Measurements from ENCODE around the gene SERPINB5. TPM values are rescaled to one million over a fixed set of nuclear protein-coding genes. Genes with fewer than 3 reads are reported as not detected.

SERPINB5 gene, protein sequence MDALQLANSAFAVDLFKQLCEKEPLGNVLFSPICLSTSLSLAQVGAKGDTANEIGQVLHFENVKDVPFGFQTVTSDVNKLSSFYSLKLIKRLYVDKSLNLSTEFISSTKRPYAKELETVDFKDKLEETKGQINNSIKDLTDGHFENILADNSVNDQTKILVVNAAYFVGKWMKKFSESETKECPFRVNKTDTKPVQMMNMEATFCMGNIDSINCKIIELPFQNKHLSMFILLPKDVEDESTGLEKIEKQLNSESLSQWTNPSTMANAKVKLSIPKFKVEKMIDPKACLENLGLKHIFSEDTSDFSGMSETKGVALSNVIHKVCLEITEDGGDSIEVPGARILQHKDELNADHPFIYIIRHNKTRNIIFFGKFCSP
- total RNA-seq, result 1 to 10 TPM; 4.8 to 6.1 TPM

- DNase-seq, result peak; percentile 89
- Histone ChIP-seq H3K27me3 (no peaks in the 10 kb centered on the region), H3K36me3 (no peaks in the 10 kb centered on the region), H3K9me3 (no peaks in the 10 kb centered on the region), H3K27ac (no peak within 1 kb of the TSS), H3K4me3 (no peak within 1 kb of the TSS), H3K9ac (ENCODE audit: low read depth in 2 of 2, low read length in 2 of 2) (no peak within 1 kb of the TSS), H3K4me1 (no peaks in the 10 kb centered on the region)
- intact Hi-C loops (cut with DNase I), result no loop called here
- TF ChIP-seq, protein P1, sequence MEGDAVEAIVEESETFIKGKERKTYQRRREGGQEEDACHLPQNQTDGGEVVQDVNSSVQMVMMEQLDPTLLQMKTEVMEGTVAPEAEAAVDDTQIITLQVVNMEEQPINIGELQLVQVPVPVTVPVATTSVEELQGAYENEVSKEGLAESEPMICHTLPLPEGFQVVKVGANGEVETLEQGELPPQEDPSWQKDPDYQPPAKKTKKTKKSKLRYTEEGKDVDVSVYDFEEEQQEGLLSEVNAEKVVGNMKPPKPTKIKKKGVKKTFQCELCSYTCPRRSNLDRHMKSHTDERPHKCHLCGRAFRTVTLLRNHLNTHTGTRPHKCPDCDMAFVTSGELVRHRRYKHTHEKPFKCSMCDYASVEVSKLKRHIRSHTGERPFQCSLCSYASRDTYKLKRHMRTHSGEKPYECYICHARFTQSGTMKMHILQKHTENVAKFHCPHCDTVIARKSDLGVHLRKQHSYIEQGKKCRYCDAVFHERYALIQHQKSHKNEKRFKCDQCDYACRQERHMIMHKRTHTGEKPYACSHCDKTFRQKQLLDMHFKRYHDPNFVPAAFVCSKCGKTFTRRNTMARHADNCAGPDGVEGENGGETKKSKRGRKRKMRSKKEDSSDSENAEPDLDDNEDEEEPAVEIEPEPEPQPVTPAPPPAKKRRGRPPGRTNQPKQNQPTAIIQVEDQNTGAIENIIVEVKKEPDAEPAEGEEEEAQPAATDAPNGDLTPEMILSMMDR (IDR thresholded peaks at IDR 0.05), result no peak
Measured at GRCh38 chr18:63476668-63477067, at the start of gene SERPINB5. Gene SERPINB5, plus strand, starts transcription at chr18:63476958. Its CDS starts 7,471 bp downstream, at chr18:63484429.

DNA sequence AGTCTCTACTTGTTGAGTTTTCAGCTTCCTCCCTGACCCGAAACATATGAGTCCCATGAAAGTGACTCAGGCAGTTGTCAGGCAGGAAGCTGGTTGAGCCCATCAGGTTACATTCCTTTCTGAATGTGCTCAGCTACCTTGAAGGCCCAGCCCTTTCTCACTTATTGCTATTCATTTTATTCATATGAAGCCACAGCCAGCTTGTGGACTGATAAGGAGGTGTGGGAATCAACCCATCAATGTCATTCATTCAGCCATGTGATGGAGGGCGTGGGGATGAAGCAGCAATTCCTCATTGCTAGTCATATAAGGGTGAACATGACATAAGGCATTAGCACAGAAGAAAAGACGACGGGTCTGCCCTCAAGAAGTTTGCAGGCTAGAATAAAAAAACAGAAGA is 49.2 kb upstream of the SERPINB5 start:
- Histone ChIP-seq H3K9me3 (no peaks in the 10 kb centered on the region), H3K4me3 (no peak overlapping the region), H3K9ac (ENCODE audit: low read depth in 2 of 2, low read length in 2 of 2) (no peak overlapping the region), H3K36me3 (no peaks in the 10 kb centered on the region), H3K27ac (no peak overlapping the region), H3K27me3 (no peaks in the 10 kb centered on the region), H3K4me1 (peaks cover 4% of the 10 kb centered on the region)
- TF ChIP-seq, protein P1 (IDR thresholded peaks at IDR 0.05), result no peak
- intact Hi-C loops (cut with DNase I), result no loop called here
- DNase-seq, result peak; percentile 19

- no peaks in the 10 kb centered on the region for H3K9me3 ChIP-seq
- TF ChIP-seq, protein P1 (IDR thresholded peaks at IDR 0.05), result no peak
- H3K27ac ChIP-seq, result no peak overlapping the region
- no peak overlapping the region for H3K4me3 ChIP-seq
- H3K27me3 ChIP-seq, result no peaks in the 10 kb centered on the region
- no peaks in the 10 kb centered on the region for H3K4me1 ChIP-seq
- DNase-seq, result no peak
- no peaks in the 10 kb centered on the region for H3K36me3 ChIP-seq
- no peak overlapping the region for H3K9ac ChIP-seq (ENCODE audit: low read depth in 2 of 2, low read length in 2 of 2)
- intact Hi-C loops (cut with DNase I), result loop anchor here (10.0 kb wide), 1 partner anchor 86 kb away; no protein-coding TSS in a partner anchor
Measured at GRCh38 chr18:63430526-63430925, 46.2 kb upstream of the SERPINB5 start.

DNA sequence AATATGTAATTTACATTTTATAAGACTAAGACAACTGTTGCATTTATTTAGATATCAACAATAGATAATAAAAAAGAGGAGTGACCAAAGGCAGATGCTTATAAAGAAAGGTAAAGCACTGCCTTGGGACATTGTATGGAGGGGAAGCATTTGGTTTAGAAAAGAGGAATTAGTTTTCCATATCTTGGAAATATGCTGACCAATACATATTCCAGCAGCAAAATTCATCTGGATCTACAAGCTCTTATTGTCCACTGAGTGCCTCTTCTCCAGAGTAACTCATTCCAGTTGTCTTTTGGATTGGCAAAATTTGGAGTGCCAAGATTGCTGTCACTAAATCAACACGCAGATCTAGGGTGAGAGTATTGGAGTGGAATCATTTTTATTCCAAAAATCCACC is 45.6 kb upstream of the SERPINB5 start:
- no peak for DNase-seq
- no peaks in the 10 kb centered on the region for H3K9me3 ChIP-seq
- no peaks in the 10 kb centered on the region for H3K27me3 ChIP-seq
- TF ChIP-seq, protein P1 (IDR thresholded peaks at IDR 0.05), result no peak
- no peak overlapping the region for H3K27ac ChIP-seq
- no peak overlapping the region for H3K9ac ChIP-seq (ENCODE audit: low read depth in 2 of 2, low read length in 2 of 2)
- H3K4me3 ChIP-seq, result no peak overlapping the region
- intact Hi-C loops (cut with DNase I), result loop anchor here (10.0 kb wide), 1 partner anchor 86 kb away; no protein-coding TSS in a partner anchor
- H3K36me3 ChIP-seq, result no peaks in the 10 kb centered on the region
- no peaks in the 10 kb centered on the region for H3K4me1 ChIP-seq

DNA sequence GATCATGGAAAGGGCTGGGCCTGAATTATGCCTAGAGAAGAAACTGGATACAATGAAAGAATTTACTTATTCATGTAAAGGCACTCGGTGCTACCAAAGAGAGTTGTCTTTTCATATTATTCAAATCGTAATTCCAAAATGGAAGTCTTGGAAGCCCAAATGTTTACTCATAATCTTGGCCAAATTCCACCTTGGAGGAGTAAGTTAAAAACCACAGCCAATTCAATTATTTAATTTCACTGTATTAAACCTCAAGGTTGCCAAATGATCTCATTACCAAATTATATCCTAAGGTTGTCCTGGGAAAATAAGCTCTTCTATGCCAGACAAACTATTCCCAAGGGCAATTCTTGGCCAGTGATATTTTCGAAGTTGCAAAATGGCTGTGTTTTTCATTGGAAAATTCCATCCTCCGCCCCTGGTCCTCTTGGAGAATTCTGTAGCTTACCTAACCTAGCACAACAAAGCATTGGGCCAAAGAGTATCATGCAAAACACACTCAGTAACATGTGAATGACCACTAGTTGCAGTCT is 43.4 kb upstream of the SERPINB5 start:
- no peaks in the 10 kb centered on the region for H3K27me3 ChIP-seq
- no peaks in the 10 kb centered on the region for H3K9me3 ChIP-seq
- no peak overlapping the region for H3K9ac ChIP-seq (ENCODE audit: low read depth in 2 of 2, low read length in 2 of 2)
- TF ChIP-seq, protein P1 (IDR thresholded peaks at IDR 0.05), result no peak
- no peak overlapping the region for H3K27ac ChIP-seq
- no peaks in the 10 kb centered on the region for H3K4me1 ChIP-seq
- intact Hi-C loops (cut with DNase I), result loop anchor here (10.0 kb wide), 1 partner anchor 89 kb away; no protein-coding TSS in a partner anchor
- no peaks in the 10 kb centered on the region for H3K36me3 ChIP-seq
- DNase-seq, result no peak
- H3K4me3 ChIP-seq, result no peak overlapping the region
